Measurements from ENCODE around the gene CCL21. TPM values are rescaled to one million over a fixed set of nuclear protein-coding genes. Genes with fewer than 3 reads are reported as not detected.
"Not testable (repeated sequence)": the region's sequence is repeated elsewhere in the genome, so short reads cannot be mapped to it uniquely, and the experiment has no call there.

CCL21 gene
- polyA plus RNA-seq, 2 of the 4 experiments (the other 2 are of a cell fraction), result not detected

GRCh38 chr9:34732886-34733285 is 22.9 kb upstream of the CCL21 start:
- Histone ChIP-seq H3K9me3 (no peaks in the 10 kb centered on the region), H3K4me2 (no peak overlapping the region), H3K4me1 (no peaks in the 10 kb centered on the region), H3K27ac (no peak overlapping the region), H3K4me3 (no peak overlapping the region)
- TF ChIP-seq ZNF302 (CRISPR knock-in tag; IDR thresholded peaks at IDR 0.05) (no peak), HDAC2 (IDR thresholded peaks at IDR 0.05) (no peak), JUN (IDR thresholded peaks at IDR 0.05) (no peak), PBX3 (IDR thresholded peaks at IDR 0.05) (no peak), BHLHE40 (IDR thresholded peaks at IDR 0.05; ENCODE audit: low read depth, low read length) (no peak), MAZ (IDR thresholded peaks at IDR 0.05; ENCODE audit: borderline replicate concordance, low read depth, low read length) (no peak), POLR2AphosphoS2 (conservative IDR thresholded peaks at IDR 0.05; ENCODE audit: low read length) (no peak), CHD2 (IDR thresholded peaks at IDR 0.05; ENCODE audit: low read length, partially characterized antibody) (no peak), NPAS2 (CRISPR knock-in tag; IDR thresholded peaks at IDR 0.05; ENCODE audit: borderline replicate concordance) (no peak), MAX (IDR thresholded peaks at IDR 0.05) (no peak), CBX2 (IDR thresholded peaks at IDR 0.05; ENCODE audit: borderline replicate concordance, low read depth) (no peak), NR3C1 (IDR thresholded peaks at IDR 0.05) (no peak), NFE2L2 (conservative IDR thresholded peaks at IDR 0.05; ENCODE audit: low read length) (no peak), CHD4 (IDR thresholded peaks at IDR 0.05; ENCODE audit: borderline replicate concordance) (no peak), FOXS1 (CRISPR knock-in tag; IDR thresholded peaks at IDR 0.05) (no peak), TP53 (CRISPR knock-in tag; IDR thresholded peaks at IDR 0.05) (no peak), ZC3H11A (IDR thresholded peaks at IDR 0.05) (no peak), KDM5A (IDR thresholded peaks at IDR 0.05) (no peak)
- no peak for ATAC-seq
- ChIA-PET CTCF (interaction anchor here (1.0 kb wide), 1 partner anchor 27 kb away, joined by 3 read pairs; no protein-coding TSS in a partner anchor), POLR2A (no interaction called here)
- FAIRE-seq, result no peak
- 12% methylated on average over 2 of the region's 2 CpGs for WGBS (ENCODE audit: missing lambda C conversion rate)
- DNase-seq (ENCODE audit: low read depth in 1 of 2, low spot score in 1 of 2), result no peak

- ATAC-seq (no peak), DNase-seq (ENCODE audit: low read depth in 1 of 2, low spot score in 1 of 2) (no peak), FAIRE-seq (no peak)
- WGBS (ENCODE audit: missing lambda C conversion rate), result 82% methylated on average over 1 of the region's 1 CpG
- no peaks in the 10 kb centered on the region for H3K4me1 ChIP-seq
- no peak overlapping the region for H3K27ac ChIP-seq
- no peak for TF ChIP-seq RAD21 (conservative IDR thresholded peaks at IDR 0.05 in 1 of 2, IDR thresholded peaks at IDR 0.05 in 1 of 2)
- TF ChIP-seq KDM1A (IDR thresholded peaks at IDR 0.05; ENCODE audit: low read depth), result no peak
- no peak overlapping the region for H3K4me2 ChIP-seq
- no peak overlapping the region for H3K4me3 ChIP-seq
- POLR2A ChIA-PET, result no interaction called here
- CTCF ChIA-PET, result interaction anchor here (1.0 to 1.1 kb wide), 2 partner anchors 28 to 167 kb away, joined by 3 read pairs; no protein-coding TSS in a partner anchor
- H3K9me3 ChIP-seq, result no peaks in the 10 kb centered on the region
These were observed 22.5 kb upstream of the CCL21 start for GRCh38 chr9:34732478-34732877.

GRCh38 chr9:34723141-34723540 is 13.2 kb upstream of the CCL21 start:
- ATAC-seq, result no peak
- no peaks in the 10 kb centered on the region for H3K9me3 ChIP-seq
- POLR2A ChIA-PET, result no interaction called here
- no peak for TF ChIP-seq ZNF302 (CRISPR knock-in tag; IDR thresholded peaks at IDR 0.05)
- TF ChIP-seq SREBF2 (IDR thresholded peaks at IDR 0.05), result no peak
- TF ChIP-seq CEBPB (IDR thresholded peaks at IDR 0.05), result no peak
- no peak for TF ChIP-seq CHD2 (IDR thresholded peaks at IDR 0.05; ENCODE audit: low read length, partially characterized antibody)
- H3K4me2 ChIP-seq, result no peak overlapping the region
- no peaks in the 10 kb centered on the region for H3K4me1 ChIP-seq
- H3K27ac ChIP-seq, result no peak overlapping the region
- CTCF ChIA-PET, result interaction anchor here (0.6 to 2.3 kb wide), 8 partner anchors 14 to 209 kb away, joined by 3 to 9 read pairs (median 4); no protein-coding TSS in a partner anchor
- 59% methylated on average over 11 of the region's 11 CpGs for WGBS (ENCODE audit: missing lambda C conversion rate)
- no peak for DNase-seq (ENCODE audit: low read depth in 1 of 2, low spot score in 1 of 2)
- FAIRE-seq, result no peak
- H3K4me3 ChIP-seq, result no peak overlapping the region

GRCh38 chr9:34719769-34720025 is 9.8 kb upstream of the CCL21 start:
- H3K9me3 ChIP-seq; H3K27ac ChIP-seq; POLR2A ChIA-PET; H3K4me3 ChIP-seq; ATAC-seq; DNase-seq (ENCODE audit: low read depth in 1 of 2, low spot score in 1 of 2); H3K4me2 ChIP-seq; H3K4me1 ChIP-seq; FAIRE-seq: not testable (repeated sequence)
- CTCF ChIA-PET, result interaction anchor here (1.3 to 8.1 kb wide), 3 partner anchors 16 to 19 kb away, joined by 7 to 87 read pairs (median 9); no protein-coding TSS in a partner anchor
